ENCODE data around the gene SORBS1. TPM values are rescaled to one million over a fixed set of nuclear protein-coding genes. Genes with fewer than 3 reads are reported as not detected.

Gene SORBS1
- total and polyA plus RNA-seq, 2 experiments from 2014 or later = 0.65 to 1.2 TPM

- no peaks in the 10 kb centered on the region for H3K36me3 ChIP-seq (ENCODE audit: low read depth)
- H3F3A ChIP-seq (ENCODE audit: insufficient read depth) = no peaks in the 10 kb centered on the region
- H3K9ac ChIP-seq = no peak overlapping the region
- 10 to 11% methylated on average over 10 of the region's 10 CpGs for WGBS, 2 experiments (ENCODE audit: low coverage in 1 of 2, low lambda C conversion rate in 2 of 2, missing lambda C conversion rate in 2 of 2)
- H3K27me3 ChIP-seq (replicated peaks; ENCODE audit: insufficient read depth) = peaks cover 11% of the 10 kb centered on the region
- no peaks in the 10 kb centered on the region for H3K79me2 ChIP-seq (ENCODE audit: insufficient read depth)
- no peaks in the 10 kb centered on the region for H4K20me1 ChIP-seq (ENCODE audit: insufficient read depth)
- peak; percentile 34 for DNase-seq
- H2AFZ ChIP-seq = peak overlapping the region; percentile 23; the same call in 1 of the 2 replicates
- H3K4me2 ChIP-seq (ENCODE audit: unreplicated experiment) = peak overlapping the region; percentile 19
- no peak for TF ChIP-seq EZH2 (IDR thresholded peaks at IDR 0.05; ENCODE audit: insufficient read depth, poor library complexity, severe bottlenecking)
- TF ChIP-seq EZH2phosphoT487 (IDR thresholded peaks at IDR 0.05; ENCODE audit: insufficient read depth, low read depth) = no peak
- H3K9me3 ChIP-seq (ENCODE audit: low read depth) = no peaks in the 10 kb centered on the region
- H3K27ac ChIP-seq = no peak overlapping the region
- H3K9me2 ChIP-seq (ENCODE audit: insufficient read depth) = no peaks in the 10 kb centered on the region
- no peak overlapping the region for H3K4me3 ChIP-seq
- H3K4me1 ChIP-seq (ENCODE audit: insufficient read depth) = no peaks in the 10 kb centered on the region
- in situ Hi-C loops (cut with MboI) = no loop called here
Observed at GRCh38 chr10:95414844-95415485, 146.2 kb downstream of the SORBS1 start.

GRCh38 chr10:95414016-95414830 is 146.9 kb downstream of the SORBS1 start:
- H3K27me3 ChIP-seq (replicated peaks; ENCODE audit: insufficient read depth) = peaks cover 11% of the 10 kb centered on the region
- DNase-seq = no peak

GRCh38 chr10:95413588-95413987 is 147.6 kb downstream of the SORBS1 start:
- Histone ChIP-seq H3K4me2 (ENCODE audit: unreplicated experiment) (no peak overlapping the region), H3K9ac (no peak overlapping the region), H3F3A (ENCODE audit: insufficient read depth) (peaks cover 5% of the 10 kb centered on the region; the same call in 1 of the 2 replicates), H3K4me1 (ENCODE audit: insufficient read depth) (no peaks in the 10 kb centered on the region), H3K27me3 (replicated peaks; ENCODE audit: insufficient read depth) (peaks cover 11% of the 10 kb centered on the region), H3K79me2 (ENCODE audit: insufficient read depth) (no peaks in the 10 kb centered on the region), H4K20me1 (ENCODE audit: insufficient read depth) (no peaks in the 10 kb centered on the region), H3K9me3 (ENCODE audit: low read depth) (no peaks in the 10 kb centered on the region), H2AFZ (no peak overlapping the region), H3K36me3 (ENCODE audit: low read depth) (no peaks in the 10 kb centered on the region), H3K27ac (no peak overlapping the region), H3K9me2 (ENCODE audit: insufficient read depth) (no peaks in the 10 kb centered on the region), H3K4me3 (no peak overlapping the region)
- WGBS, 2 experiments (ENCODE audit: low coverage in 1 of 2, low lambda C conversion rate in 2 of 2, missing lambda C conversion rate in 2 of 2) = 79 to 84% methylated on average over 5 of the region's 5 CpGs
- in situ Hi-C loops (cut with MboI) = no loop called here
- TF ChIP-seq EZH2phosphoT487 (IDR thresholded peaks at IDR 0.05; ENCODE audit: insufficient read depth, low read depth) (no peak), EZH2 (IDR thresholded peaks at IDR 0.05; ENCODE audit: insufficient read depth, poor library complexity, severe bottlenecking) (no peak)
- no peak for DNase-seq

More at GRCh38 chr10:95414016-95414830, 146.9 kb downstream of the SORBS1 start:
- 57 to 70% methylated on average over 27 of the region's 27 CpGs for WGBS, 2 experiments (ENCODE audit: low coverage in 1 of 2, low lambda C conversion rate in 2 of 2, missing lambda C conversion rate in 2 of 2)
- H3F3A ChIP-seq (ENCODE audit: insufficient read depth) = no peaks in the 10 kb centered on the region
- no peak overlapping the region for H3K4me3 ChIP-seq
- H3K9ac ChIP-seq = no peak overlapping the region
- in situ Hi-C loops (cut with MboI) = no loop called here
- H3K4me2 ChIP-seq (ENCODE audit: unreplicated experiment) = no peak overlapping the region
- no peak overlapping the region for H2AFZ ChIP-seq
- H3K9me3 ChIP-seq (ENCODE audit: low read depth) = no peaks in the 10 kb centered on the region
- no peaks in the 10 kb centered on the region for H3K36me3 ChIP-seq (ENCODE audit: low read depth)
- TF ChIP-seq EZH2 (IDR thresholded peaks at IDR 0.05; ENCODE audit: insufficient read depth, poor library complexity, severe bottlenecking) (no peak), EZH2phosphoT487 (IDR thresholded peaks at IDR 0.05; ENCODE audit: insufficient read depth, low read depth) (no peak)
- H3K79me2 ChIP-seq (ENCODE audit: insufficient read depth) = no peaks in the 10 kb centered on the region
- H4K20me1 ChIP-seq (ENCODE audit: insufficient read depth) = no peaks in the 10 kb centered on the region
- H3K27ac ChIP-seq = no peak overlapping the region
- no peaks in the 10 kb centered on the region for H3K9me2 ChIP-seq (ENCODE audit: insufficient read depth)
- no peaks in the 10 kb centered on the region for H3K4me1 ChIP-seq (ENCODE audit: insufficient read depth)

- Histone ChIP-seq H3K4me2 (ENCODE audit: unreplicated experiment) (no peak overlapping the region), H3K9ac (no peak overlapping the region), H4K20me1 (ENCODE audit: insufficient read depth) (no peaks in the 10 kb centered on the region), H3F3A (ENCODE audit: insufficient read depth) (peaks cover 6% of the 10 kb centered on the region; the same call in 1 of the 2 replicates), H3K9me2 (ENCODE audit: insufficient read depth) (no peaks in the 10 kb centered on the region), H3K4me3 (no peak overlapping the region), H2AFZ (no peak overlapping the region), H3K27ac (no peak overlapping the region), H3K79me2 (ENCODE audit: insufficient read depth) (no peaks in the 10 kb centered on the region), H3K9me3 (ENCODE audit: low read depth) (no peaks in the 10 kb centered on the region), H3K4me1 (ENCODE audit: insufficient read depth) (no peaks in the 10 kb centered on the region), H3K36me3 (ENCODE audit: low read depth) (no peaks in the 10 kb centered on the region), H3K27me3 (replicated peaks; ENCODE audit: insufficient read depth) (peaks cover 11% of the 10 kb centered on the region)
- DNase-seq = no peak
- 64 to 70% methylated on average over 4 of the region's 4 CpGs for WGBS, 2 experiments (ENCODE audit: low coverage in 1 of 2, low lambda C conversion rate in 2 of 2, missing lambda C conversion rate in 2 of 2)
- no peak for TF ChIP-seq EZH2phosphoT487 (IDR thresholded peaks at IDR 0.05; ENCODE audit: insufficient read depth, low read depth)
- TF ChIP-seq EZH2 (IDR thresholded peaks at IDR 0.05; ENCODE audit: insufficient read depth, poor library complexity, severe bottlenecking) = no peak
- in situ Hi-C loops (cut with MboI) = no loop called here
Observed at GRCh38 chr10:95411635-95412034, 149.5 kb downstream of the SORBS1 start.

Data from GM23248 (cell line).